NCI-H82 treated with DMSO at 0.1 percent for 48 hours (cell line): ENCODE data around the gene GABRP.

Experiments
- DNase-seq: peaks from one replicate; lab custom pipeline; 2025; ENCODE audit not compliant: unreplicated experiment; lab: John Stamatoyannopoulos, UW

GABRP gene, protein sequence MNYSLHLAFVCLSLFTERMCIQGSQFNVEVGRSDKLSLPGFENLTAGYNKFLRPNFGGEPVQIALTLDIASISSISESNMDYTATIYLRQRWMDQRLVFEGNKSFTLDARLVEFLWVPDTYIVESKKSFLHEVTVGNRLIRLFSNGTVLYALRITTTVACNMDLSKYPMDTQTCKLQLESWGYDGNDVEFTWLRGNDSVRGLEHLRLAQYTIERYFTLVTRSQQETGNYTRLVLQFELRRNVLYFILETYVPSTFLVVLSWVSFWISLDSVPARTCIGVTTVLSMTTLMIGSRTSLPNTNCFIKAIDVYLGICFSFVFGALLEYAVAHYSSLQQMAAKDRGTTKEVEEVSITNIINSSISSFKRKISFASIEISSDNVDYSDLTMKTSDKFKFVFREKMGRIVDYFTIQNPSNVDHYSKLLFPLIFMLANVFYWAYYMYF

DNA sequence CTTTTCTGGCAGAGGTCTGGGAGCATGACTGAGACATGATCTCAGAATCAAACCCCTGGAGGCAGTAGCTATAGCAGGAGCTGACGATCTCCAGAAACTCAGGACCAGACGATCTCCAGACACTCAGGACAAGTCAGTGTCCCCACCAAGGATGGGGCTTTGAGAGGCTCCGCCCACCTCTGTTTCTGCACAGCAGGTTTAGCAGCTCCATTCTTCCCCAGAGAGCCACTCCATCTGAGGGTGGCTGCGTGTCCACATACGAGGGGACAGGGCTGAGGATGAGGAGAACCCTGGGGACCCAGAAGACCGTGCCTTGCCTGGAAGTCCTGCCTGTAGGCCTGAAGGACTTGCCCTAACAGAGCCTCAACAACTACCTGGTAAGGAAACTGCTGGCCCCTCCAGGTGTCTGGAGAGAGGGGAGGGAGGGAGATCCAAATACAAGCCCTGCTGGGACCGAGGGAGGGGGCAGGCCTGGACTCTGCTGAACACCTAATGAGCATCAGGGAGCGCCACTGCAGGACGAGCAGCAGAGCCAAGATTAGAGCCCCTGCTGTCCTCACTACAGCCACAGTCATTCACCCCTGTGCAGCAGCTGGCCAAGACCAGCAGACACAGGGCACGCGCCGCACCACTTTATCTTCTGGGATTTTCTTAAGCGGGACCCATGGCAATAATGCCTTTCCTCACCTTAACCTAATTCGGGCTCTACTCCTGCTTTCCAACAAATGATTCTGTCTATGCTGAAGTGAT lies at the start of gene GABRP:
Gene GABRP (plus strand): TSS at position 228 of the 750 bp plus-strand sequence. CDS start 4,891 bp downstream, outside the sequence.
- no peak for DNase-seq

DNA sequence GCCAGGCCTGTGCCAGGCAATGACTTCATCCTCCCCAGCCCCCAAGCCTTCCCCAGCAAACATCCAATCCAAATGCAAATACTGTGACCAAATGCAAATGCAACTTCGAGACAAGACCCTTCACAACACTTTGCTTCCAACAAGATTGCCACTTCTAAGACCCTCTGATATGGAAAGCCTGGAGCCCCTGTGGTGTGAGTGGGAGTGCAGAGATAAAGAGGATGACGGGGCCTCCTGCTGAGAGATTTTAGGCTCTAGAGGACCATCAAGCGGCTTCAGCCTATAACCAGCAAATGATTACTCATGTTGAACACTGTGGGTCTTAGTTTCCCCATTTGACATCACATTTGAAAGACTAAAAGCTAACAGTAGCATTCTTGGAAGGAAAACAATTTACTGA lies 46.6 kb upstream of the GABRP start:
- no peak for DNase-seq

DNA sequence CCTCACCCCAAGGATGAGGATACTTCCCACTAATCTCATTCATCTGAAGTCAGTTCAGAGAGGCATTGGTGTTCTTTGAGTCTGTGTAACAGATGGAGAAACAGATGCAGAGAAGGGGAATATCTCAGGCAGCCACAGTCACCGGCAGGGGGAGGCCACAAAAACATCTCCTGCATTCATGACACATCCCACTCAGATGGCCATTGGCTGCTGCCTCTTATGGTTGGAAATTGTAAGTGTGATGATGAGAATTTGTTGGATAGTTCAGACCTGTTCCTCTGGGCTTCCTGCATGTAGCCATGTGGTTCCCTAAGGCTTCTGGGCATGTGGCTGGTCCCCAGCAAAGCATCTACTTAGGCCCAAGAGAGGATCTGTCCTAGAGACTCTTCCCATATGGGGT lies 45.9 kb upstream of the GABRP start:
- DNase-seq = no peak

DNA sequence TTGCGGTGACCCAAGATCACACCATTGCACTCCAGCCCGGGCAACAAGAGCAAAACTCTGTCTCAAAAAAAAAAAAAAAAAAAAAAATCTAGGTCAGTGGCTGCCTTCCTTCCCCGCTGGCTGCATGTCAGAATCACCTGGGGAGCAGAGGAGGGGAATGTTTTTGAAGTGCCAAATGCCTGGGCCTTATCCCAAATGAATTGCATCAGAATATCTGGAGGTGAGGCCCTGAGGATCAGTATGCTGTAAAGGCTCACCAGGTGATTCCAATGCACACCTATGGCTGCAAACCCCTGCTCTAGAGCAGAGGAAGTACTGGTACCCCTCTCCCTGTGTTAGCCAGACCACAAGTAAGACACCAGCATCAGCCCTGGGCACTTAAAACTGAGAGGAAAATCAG lies 44.7 kb upstream of the GABRP start:
- no peak for DNase-seq

DNA sequence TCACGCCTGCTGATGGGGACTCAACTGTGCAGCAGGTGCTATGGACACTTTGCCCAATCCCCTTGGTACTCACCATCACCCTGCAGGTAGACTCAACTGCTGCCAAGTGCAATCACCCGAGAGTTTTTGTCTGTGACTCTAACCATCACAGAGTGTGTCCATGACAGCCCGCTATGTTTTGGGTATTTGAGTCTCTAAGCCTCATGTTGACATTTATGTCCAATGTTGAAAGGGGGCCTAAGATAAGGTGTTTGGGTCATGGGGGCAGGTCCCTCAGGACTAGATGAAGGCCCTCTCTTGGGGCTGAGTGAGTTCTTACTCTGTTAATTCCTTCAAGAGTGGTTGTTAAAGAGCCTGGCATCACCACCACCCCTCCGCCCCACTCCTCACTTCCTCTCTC lies 44.1 kb upstream of the GABRP start:
- no peak for DNase-seq

DNA sequence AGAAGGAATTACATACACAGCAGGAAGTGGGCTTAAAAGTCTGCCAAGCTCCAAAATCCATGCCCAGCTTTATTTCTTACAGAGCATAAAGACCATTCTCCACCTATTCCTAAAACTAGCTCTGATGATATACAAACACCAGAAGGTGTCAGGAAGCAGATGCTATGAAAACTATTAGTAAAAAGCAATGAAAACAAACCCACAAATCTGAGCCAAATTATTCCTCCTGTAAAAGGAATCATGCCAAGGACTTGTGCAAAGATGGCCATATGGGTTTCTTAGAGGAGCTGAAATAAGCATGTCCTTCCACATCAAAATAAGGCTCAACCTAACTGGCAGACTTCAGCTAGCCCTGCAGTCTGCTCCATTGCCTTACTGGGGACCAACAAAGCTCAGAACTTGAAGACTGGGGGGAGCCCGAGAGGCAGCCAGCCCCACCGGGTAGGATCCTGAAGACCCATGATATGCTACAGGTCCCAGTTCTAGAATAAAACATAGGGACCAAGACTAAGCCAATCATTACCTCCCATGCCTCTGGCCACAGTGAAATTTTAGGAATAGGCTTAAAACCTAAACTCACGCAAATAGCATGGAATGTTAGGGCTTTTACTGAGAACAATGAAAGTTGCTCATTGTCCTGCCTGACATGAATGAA lies 42.8 kb upstream of the GABRP start:
- DNase-seq = no peak

DNA sequence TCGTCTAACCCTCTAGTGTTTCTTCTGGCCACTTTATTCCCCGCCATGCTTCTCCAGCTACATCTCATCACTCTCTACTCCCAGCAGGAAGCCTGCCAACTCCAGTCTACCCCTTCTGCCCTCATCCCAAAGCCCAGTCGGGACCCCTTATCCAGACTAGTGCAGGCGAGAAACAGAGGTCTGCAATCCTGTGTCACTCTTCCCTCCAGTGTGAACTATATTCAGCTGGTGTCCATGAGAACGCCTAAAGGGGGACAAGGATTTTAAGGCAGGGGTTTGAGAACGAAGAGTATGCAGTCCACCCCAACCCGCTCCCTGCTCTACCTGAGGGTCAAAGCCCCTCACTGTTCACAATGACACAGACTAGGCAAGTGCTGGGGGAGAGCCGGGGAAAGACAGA lies 41.7 kb upstream of the GABRP start:
- DNase-seq = no peak

DNA sequence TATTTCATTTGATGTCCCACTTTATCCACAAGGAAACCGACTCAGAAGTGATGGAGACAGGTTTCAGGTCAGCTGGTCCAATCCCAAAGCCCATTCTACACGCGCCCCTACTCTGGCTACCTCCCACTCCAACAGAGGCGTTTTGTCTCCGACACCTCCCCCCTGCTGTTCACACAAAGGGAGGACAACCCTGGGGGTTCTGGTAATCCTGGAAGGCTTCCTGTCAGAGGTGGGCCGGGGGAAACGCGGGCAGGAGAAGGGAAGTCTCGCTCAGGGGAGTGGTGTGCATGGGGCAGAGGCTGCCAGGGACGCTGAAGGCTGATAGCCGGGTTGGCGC lies 39.7 kb upstream of the GABRP start:
- no peak for DNase-seq

DNA sequence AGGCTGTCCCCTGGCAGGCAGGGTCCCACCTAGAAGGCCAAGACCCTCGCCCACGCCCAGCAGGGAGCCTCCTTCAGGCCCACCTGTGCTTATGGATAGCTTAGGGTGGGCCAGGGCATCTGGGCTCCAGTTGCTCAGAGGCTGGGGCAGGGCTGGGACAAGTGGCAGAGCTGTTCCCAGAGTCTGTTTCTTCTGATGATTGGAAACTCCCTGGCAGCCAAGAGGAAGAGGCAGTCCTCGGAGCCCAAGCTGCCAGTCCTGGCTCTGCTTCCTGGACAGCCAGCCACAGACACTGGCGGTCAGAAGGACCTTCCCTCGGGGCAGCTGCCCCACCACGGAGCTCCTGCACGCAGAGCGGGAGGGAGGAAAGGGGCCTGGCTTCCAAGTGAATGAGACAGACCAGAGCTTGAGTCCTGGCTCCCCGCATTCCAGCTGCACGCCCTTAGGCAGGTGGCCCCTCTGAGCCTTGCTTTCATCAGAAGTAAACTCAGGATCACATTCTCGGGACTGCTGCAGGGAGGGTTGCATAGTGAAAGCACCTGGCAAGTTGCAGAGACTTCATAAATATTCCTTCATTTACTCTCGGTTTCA lies 37.9 kb upstream of the GABRP start:
- no peak for DNase-seq

DNA sequence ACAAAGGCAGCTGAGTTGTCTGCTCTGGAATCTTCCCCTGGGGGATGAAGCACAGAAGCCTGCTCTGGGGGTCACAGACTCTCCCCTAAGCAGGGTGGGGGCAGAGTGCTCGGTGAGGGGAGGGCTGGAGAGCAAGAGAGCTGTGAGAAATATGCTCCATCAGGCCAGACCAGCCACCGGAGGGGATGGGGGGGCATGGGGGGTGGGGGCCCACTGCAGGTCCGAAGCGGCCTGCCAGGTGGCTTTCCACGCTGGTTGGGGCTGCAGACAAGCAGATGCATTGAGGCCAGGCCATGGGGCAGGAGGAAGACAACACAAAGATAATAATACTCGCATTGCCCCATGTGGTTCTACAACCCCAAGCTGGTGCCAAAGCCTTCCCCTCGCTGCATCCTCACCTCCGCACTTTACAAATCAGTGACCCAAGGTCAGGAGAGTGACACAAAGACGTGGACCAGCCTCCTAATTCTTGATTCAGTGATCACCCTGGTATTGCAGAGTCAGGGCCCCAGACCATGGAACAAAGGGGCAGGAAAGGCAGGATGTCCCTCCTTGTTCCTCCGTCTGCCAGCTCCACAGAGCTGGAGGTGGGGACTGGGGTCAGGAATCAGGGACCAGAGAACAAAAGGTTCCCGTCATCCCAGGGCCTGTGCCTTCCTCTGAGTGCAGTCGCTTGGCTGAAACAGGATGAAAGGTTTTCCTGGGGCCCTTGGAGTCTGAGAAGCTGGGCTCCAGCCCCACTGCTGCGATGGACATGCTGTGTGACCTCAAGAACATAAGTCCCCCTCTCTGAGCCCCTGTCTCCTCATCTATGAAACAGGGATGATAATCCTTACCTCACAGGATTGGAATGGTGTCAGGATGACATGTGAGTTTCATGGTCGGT lies 37.2 kb upstream of the GABRP start:
- DNase-seq = no peak

DNA sequence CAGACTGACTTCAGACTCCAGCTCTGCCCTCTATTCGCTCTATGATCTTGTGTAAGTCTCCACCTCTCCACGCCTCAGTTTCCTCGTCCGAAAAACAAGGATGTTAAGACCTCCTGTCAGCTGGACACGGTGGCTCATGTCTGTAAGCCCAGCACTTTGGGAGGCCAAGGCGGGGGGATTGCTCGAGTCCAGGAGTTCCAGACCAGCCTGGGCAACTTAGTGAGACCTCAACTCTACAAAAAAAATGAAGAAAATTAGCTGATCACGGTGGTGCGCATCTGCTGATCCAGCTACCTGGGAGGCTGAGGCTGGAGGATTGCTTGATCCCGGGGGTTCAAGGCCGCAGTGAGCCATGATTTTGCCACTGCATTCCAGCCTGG lies 36.6 kb upstream of the GABRP start:
- no peak for DNase-seq

DNA sequence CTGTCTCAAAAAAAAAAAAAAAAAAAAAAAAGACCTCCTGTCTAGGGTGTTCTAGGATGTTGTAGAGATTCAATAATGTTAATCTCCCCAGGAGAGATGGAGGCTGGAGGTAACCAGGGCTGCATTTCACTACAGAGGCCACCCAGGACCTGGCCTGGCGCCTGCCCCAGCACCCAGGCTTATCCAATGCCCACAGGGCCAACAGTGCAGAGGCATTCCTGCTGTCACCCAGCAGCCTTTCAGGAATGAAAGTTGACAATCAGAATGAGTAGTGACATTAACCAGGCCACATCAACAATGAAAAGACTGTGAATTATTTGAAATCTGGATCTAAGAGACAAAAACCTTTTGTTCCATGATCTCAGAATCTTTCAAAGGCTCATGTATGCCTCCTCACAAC lies 36.2 kb upstream of the GABRP start:
- DNase-seq = no peak

DNA sequence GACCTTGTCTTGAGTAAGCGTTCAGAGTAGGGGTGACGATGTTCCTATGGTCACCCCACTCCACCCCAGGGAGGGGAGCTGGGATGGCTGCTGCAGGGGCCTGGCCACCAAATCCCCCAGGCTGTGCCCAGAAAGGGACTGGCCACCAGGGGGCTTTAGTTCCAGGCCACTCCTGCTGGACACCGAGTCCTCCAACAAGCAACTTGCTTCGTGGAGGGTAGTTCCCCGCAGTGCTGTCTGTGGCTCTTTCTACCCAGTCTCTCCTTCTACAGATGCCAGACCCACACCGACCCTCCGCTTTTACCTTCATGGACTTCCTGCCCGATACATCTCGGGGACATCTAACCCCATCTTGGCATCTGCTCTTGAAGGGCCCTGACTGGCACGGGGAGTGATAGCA lies 35.7 kb upstream of the GABRP start:
- no peak for DNase-seq

DNA sequence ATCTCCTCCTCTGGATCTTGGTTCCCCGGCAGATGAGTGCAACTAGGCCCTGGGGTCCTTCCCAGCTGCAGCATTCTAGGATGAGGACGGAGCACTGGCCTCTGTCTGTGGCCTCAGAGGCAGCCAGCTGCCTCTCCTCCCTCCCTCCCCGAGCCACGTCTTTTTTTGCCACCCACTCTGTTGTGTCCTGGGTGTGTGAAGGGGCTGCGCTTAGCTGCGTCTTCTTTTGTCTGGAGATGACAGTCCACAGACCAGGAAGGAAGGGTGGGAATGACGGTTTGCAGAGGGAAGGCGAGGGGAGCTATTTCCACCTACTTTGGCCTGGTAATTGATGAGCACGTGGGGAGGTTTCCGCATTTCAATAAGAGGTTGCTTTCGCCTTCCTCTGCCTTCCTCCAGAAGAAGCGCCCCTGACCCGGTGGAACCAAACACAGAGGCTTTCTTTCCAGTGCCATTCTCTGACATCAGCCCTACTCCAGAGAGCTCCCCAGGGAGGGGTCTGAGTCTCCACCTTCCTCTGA lies 34.5 kb upstream of the GABRP start:
- no peak for DNase-seq

DNA sequence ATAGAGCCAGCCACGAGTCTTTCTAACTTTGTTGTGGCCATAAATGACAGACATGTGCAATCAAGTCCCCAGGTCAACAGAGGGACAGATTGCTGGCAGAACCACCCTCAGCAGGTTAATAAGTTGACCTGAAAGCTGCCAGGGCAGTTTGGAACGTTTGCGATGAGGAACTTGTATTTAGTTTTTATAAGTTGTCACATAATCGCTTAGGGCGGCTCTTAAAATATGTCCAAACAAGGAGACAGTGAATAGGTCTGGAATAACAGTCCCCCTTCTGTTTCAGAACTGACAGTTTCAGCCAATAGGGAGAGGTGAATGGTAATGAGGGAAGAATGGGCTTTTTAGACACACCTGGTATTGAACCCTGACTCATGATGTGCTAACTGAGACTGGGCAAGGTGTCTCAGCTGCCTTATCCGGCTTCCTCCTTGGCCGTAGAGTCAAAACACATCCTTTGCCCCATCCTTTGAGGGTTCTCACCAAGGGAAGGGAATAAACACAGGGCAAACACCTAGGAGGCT lies 33.6 kb upstream of the GABRP start:
- DNase-seq = no peak

DNA sequence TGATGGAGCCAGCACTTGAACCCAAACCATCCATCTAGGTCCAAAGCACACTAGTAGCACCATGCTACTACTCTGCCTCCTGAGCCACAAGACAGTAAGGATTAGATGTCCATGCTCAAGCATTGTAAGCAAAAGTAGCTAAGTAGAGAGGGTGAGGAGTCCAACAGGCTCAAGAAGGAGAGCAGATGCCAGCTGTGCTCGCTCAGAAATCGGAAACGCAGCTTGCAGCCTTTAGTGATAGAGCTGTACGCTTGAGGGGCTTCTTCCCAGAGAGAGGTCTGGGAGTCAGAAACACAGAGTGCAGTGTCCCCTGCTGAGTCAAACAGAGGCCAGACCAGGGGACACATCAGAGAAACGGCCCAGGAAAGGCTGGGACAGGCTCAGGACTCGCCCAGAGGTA lies 32.7 kb upstream of the GABRP start:
- DNase-seq = no peak

DNA sequence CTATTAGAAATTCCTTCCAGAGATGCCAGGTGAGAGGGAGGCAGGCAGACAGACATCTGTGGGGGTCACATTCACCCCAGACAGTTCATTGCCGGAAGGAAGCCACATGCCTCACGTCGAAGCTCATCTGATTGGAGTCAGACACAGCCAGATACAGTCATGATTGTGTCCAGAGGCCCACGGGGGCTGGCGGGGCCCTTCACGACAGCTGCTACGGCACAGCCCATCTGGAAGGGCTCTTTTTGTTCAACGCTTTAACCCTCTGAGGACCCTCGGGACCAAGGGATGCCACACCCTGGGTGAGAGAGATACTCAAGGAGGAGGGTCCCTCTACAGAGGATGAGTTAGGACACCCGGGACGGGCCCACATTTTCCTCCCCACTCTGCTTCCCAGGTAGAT lies 31.9 kb upstream of the GABRP start:
- no peak for DNase-seq

DNA sequence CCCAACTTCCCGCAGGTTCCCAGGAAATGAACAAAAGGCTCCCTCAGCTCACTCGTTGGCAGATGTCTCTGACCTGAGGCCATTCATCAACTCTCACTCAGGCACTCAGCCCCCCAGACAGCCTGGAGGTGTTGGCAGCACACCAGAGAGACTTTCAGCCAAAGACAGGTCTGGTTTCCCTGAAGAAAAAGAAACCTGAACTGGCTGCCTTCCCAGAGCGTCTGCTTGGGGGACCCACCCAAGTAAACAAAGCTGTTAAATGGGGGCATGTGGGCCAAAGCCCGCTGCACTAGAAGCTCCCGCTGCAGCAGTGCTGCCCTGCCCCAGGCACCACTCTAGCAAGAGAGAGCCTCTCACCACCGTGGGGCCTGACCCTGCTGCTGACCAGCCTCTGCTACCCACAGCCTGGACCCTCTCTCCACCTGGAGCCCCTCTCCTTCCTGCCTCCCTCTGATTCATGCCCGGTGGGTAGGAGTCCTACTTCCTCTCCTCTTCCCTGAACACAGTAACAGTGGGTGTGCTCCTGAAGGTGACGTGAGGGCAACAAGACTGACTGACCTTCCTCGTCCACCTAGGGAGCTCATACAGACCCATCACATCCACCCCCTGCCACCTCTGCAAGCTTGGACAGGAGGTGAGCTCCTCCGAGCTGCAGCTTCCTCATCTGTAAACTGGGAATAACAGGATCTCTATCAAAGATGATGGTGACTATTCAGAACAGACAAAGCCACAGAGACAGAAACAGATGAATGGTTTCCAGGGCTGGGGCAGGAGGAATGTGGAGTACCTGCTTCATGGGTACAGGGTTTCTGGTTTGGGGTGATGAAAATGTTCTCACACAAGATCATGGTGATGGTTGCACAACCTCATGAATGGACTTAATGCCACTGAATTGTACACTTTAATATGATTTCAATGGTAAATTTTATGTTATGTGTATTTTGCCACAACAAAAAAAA lies 31.0 kb upstream of the GABRP start:
- no peak for DNase-seq

DNA sequence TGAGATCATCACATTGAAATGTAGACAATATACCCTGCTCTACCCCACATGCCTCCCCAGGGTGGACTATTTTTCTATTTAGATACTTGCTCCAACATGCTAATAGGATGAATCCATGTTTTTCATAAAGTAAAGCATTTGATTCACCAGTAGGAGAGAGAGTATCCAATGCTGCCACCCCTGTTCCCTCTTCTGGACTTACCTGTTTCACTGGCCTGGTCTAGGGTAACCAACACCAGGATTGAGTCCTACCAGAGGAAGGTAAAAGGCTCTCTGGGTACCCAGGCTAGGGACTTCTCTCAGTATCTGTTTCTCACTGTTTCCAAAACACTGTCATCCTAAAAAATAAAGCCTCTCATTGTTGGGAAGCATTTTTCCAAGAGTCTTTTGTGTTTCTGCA lies 30.2 kb upstream of the GABRP start:
- no peak for DNase-seq
